Nephron progenitor cell (in vitro differentiated cells): ENCODE results near the gene MN1.

Experiments used
- DNase-seq: peaks from one replicate; pipeline ENCODE4 v3.0.0; 2021
- H3K27ac Mint-ChIP-seq: 2 replicates; pipeline ENCODE4 v1.8.0; 2021; ENCODE audit warnings: mild to moderate bottlenecking, moderate library complexity, mixed read lengths
- H3K27me3 Mint-ChIP-seq: 2 replicates; pipeline ENCODE4 v1.8.0; 2021; ENCODE audit warnings: mild to moderate bottlenecking, low read depth, mixed read lengths; ENCODE audit not compliant: poor library complexity
- H3K36me3 Mint-ChIP-seq: 2 replicates; pipeline ENCODE4 v1.8.0; 2021; ENCODE audit warnings: low read depth, mixed read lengths
- H3K4me1 Mint-ChIP-seq: 2 replicates; pipeline ENCODE4 v1.8.0; 2021; ENCODE audit warnings: mixed read lengths
- H3K4me3 Mint-ChIP-seq: 2 replicates; pipeline ENCODE4 v1.8.0; 2021; ENCODE audit warnings: mild to moderate bottlenecking, moderate library complexity, mixed read lengths
- H3K9me3 Mint-ChIP-seq: 2 replicates; pipeline ENCODE4 v1.8.0; 2021; ENCODE audit warnings: mild to moderate bottlenecking, moderate library complexity, mixed read lengths
- CTCF ChIP-seq: fragments of 200-600 bp; sonication (generic); IDR thresholded peaks from 2 replicates; pipeline ENCODE4 v1.5.0; 2021; ENCODE audit warnings: antibody characterized with exemption

Gene MN1

GRCh38 chr22:27769012-27769411 is 32.5 kb downstream of the MN1 start:
- Mint-ChIP-seq H3K4me3 (no peak overlapping the region), H3K9me3 (no peaks in the 10 kb centered on the region), H3K4me1 (peaks cover 15% of the 10 kb centered on the region), H3K27ac (no peak overlapping the region), H3K36me3 (peaks cover 23% of the 10 kb centered on the region), H3K27me3 (peaks cover 26% of the 10 kb centered on the region)
- no peak for TF ChIP-seq CTCF
- DNase-seq, result no peak

GRCh38 chr22:27768027-27768653 is 33.4 kb downstream of the MN1 start:
- H3K4me1 Mint-ChIP-seq, result peaks cover 11% of the 10 kb centered on the region
- H3K9me3 Mint-ChIP-seq, result no peaks in the 10 kb centered on the region
- H3K36me3 Mint-ChIP-seq, result peaks cover 28% of the 10 kb centered on the region
- DNase-seq, result no peak
- no peak for TF ChIP-seq CTCF
- no peak overlapping the region for H3K27ac Mint-ChIP-seq
- peaks cover 26% of the 10 kb centered on the region for H3K27me3 Mint-ChIP-seq
- H3K4me3 Mint-ChIP-seq, result no peak overlapping the region

- H3K36me3 Mint-ChIP-seq, result peaks cover 28% of the 10 kb centered on the region
- DNase-seq, result no peak
- H3K4me3 Mint-ChIP-seq, result no peak overlapping the region
- H3K4me1 Mint-ChIP-seq, result peaks cover 10% of the 10 kb centered on the region
- H3K27me3 Mint-ChIP-seq, result peaks cover 26% of the 10 kb centered on the region
- no peaks in the 10 kb centered on the region for H3K9me3 Mint-ChIP-seq
- TF ChIP-seq CTCF, result no peak
- no peak overlapping the region for H3K27ac Mint-ChIP-seq
These were observed 34.9 kb downstream of the MN1 start for GRCh38 chr22:27766679-27767078.

- Mint-ChIP-seq H3K9me3 (no peaks in the 10 kb centered on the region), H3K4me3 (no peak overlapping the region), H3K4me1 (peaks cover 15% of the 10 kb centered on the region), H3K27me3 (peaks cover 30% of the 10 kb centered on the region), H3K36me3 (peaks cover 28% of the 10 kb centered on the region), H3K27ac (no peak overlapping the region)
- no peak for DNase-seq
- no peak for TF ChIP-seq CTCF
These were observed 35.8 kb downstream of the MN1 start for GRCh38 chr22:27765706-27766291.

GRCh38 chr22:27764722-27765236 is 36.8 kb downstream of the MN1 start:
- Mint-ChIP-seq H3K27me3 (peaks cover 32% of the 10 kb centered on the region), H3K36me3 (peaks cover 28% of the 10 kb centered on the region), H3K4me3 (no peak overlapping the region), H3K9me3 (no peaks in the 10 kb centered on the region), H3K4me1 (peaks cover 13% of the 10 kb centered on the region), H3K27ac (no peak overlapping the region)
- TF ChIP-seq CTCF, result no peak
- DNase-seq, result no peak

- H3K9me3 Mint-ChIP-seq, result no peaks in the 10 kb centered on the region
- no peak for DNase-seq
- TF ChIP-seq CTCF, result no peak
- peaks cover 12% of the 10 kb centered on the region for H3K4me1 Mint-ChIP-seq
- no peak overlapping the region for H3K4me3 Mint-ChIP-seq
- H3K27ac Mint-ChIP-seq, result no peak overlapping the region
- peaks cover 18% of the 10 kb centered on the region for H3K27me3 Mint-ChIP-seq
- peaks cover 24% of the 10 kb centered on the region for H3K36me3 Mint-ChIP-seq
These were observed 39.9 kb downstream of the MN1 start for GRCh38 chr22:27761665-27762064.
